Adrenal gland (tissue), 12 donors: ENCODE results near the gene GOLGA6L7. TPM values are rescaled to one million over a fixed set of nuclear protein-coding genes. Genes with fewer than 3 reads are reported as not detected.
"Not testable (repeated sequence)": the region's sequence is repeated elsewhere in the genome, so short reads cannot be mapped to it uniquely, and the experiment has no call there.

ENCODE experiments used
- DNase-seq, 7 donors: peaks; one replicate each; pipeline ENCODE4 v3.0.0-alpha.2; 2019 to 2020
- H3K27ac ChIP-seq, 5 donors: fragments of 200-600 bp; sonication (generic) in 4 of 5; 1 replicate in 3 of 5; 2 replicates in 2 of 5; pipeline versions ENCODE4 v1.5.1 to v1.8.0; 2016 to 2020; ENCODE audit warnings: mild to moderate bottlenecking in 1 of 5
- H3K27me3 ChIP-seq: fragments of 200-600 bp; 2 replicates; pipeline ENCODE4 v1.8.0; 2021
- H3K36me3 ChIP-seq, 2 donors: fragments of 200-600 bp; replicated peaks in 1 of 2; 1 replicate in 1 of 2; 2 replicates in 1 of 2; pipeline versions ENCODE4 v1.5.1 to v1.8.0; 2018 to 2022
- H3K4me1 ChIP-seq, 2 donors: fragments of 200-600 bp; replicated peaks in 1 of 2; 1 replicate in 1 of 2; 2 replicates in 1 of 2; pipeline versions ENCODE4 v1.5.1 to v1.8.0; 2018 to 2021
- H3K4me3 ChIP-seq, 4 donors: fragments of 200-600 bp; sonication (generic) in 3 of 4; one replicate each; pipeline ENCODE4 v1.5.1; 2016 to 2018
- H3K9me3 ChIP-seq, 3 donors: fragments of 200-600 bp; sonication (generic) in 1 of 3; replicated peaks in 1 of 3; 1 replicate in 2 of 3; 2 replicates in 1 of 3; pipeline versions ENCODE4 v1.5.1 to v1.8.0; 2016 to 2021
- POLR2A ChIP-seq, 2 donors: fragments of 450-650 bp; IDR thresholded peaks; one replicate each; pipeline ENCODE4 v1.6.1; 2017; ENCODE audit warnings: antibody characterized with exemption in 2 of 2, mild to moderate bottlenecking in 2 of 2, moderate library complexity in 1 of 2
- WGBS, 4 donors: extraction: QIAGEN DNeasy Blood & Tissue Kit in 2 of 4; methylation state at CpG; one replicate each; pipeline versions ENCODE4 v1.1.5 to v1.1.7; 2013 to 2017; 5-methylcytosine and 5-hydroxymethylcytosine counted together
- intact Hi-C, 2 donors: fragments of 100-400 bp; cut with DNase I; formaldehyde crosslinking; loops; one replicate each; pipeline versions ENCODE4 v1.14.1 to v1.15.0; 2022 to 2023
- polyA plus RNA-seq, 3 donors: library from polyadenylated mRNA; stranded (reverse); fragments of 200-250 nt in 2 of 3; fragments of 350-450 nt in 1 of 3; fragmentation: Illumina TruSeq in 1 of 3; extraction: RNeasy Lipid Tissue Mini Kit (QIAGEN cat#74804) in 1 of 3; gene quantifications; one replicate each; pipeline ENCODE4 v1.2.3, GENCODE V29; 2013 to 2014
- total RNA-seq, 9 donors: library from RNA; depleted of rRNA in 4 of 9; stranded (reverse); fragments of >200 nt in 4 of 9; fragments of 120-200 nt in 1 of 9; fragmentation: NEBNext Ultra II Directional in 1 of 9; extraction: Animal tissue kit (Norgen Biotek cat#: 25700) in 1 of 9; gene quantifications; one replicate each; pipeline versions ENCODE4 v1.1.0 to v1.2.4, GENCODE V29; 2013 to 2023
- TF ChIP-seq, protein P1 (sequence below), 6 experiments: fragments of 450-650 bp in 4 of 6; fragments of 200-600 bp in 2 of 6; sonication (generic) in 1 of 6; IDR thresholded peaks; 1 replicate in 5 of 6; 2 replicates in 1 of 6; pipeline versions ENCODE4 v1.5.1 to v1.8.0; 2016 to 2021; ENCODE audit warnings: antibody characterized with exemption in 6 of 6, mild to moderate bottlenecking in 2 of 6, moderate library complexity in 1 of 6
- donor health status: healthy with polysubstance abuse.
- donor health status: Bipolar disorder and iron deficiency.
- donor health status: DM: yes; HTN: yes; CAD: no.
- donor health status: DM: no; HTN: no; CAD: no.
- donor health status: DM: no; HTN: no; CAD: no.
- donor health status: DM: yes; HTN: yes; CAD: no.

The GOLGA6L7 gene
- total and polyA plus RNA-seq, 12 donors: not detected

DNA sequence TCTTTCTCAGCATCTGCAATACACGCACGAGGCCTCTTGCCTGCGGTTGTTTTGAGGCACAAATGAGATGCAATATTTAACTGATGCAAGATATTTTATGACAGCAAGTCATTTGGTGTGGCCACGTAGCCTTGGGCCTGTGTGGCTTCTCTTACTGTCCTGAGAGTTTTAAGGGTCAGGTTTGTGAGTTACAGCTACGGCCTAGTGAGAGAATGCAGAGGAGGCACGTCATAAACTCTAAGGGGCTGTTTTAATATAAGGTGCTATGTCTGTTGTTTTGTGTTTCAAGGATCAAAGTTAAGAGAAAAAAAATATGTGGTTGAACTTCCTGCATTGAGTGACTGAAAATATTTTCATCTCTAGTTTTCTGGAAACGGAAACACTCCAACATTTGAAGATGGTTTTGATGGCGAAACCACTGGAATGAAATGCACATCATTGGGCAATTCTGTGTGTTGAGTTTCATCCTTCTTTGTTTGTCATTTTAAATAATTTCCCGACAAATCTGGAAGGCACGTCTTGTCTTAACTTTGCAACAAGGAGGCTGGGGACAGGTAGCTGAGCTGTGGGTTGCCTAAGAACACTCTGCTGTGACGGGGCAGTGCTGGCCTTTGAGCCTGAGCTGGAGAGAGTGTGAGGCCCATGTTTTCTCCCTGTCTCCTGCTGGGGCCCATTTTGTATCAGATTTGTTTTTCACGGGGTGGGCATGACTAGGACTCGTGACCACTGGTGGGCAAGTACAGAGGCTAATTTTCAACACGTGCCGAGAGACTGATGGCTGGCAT is 42.5 kb upstream of the GOLGA6L7 start:
- WGBS, 4 donors: 84 to 91% (median 87%) methylated on average over 14 to 15 of the region's 15 CpGs
- peaks cover 0 to 3% of the 10 kb centered on the region in 2 donors for H3K4me1 ChIP-seq
- TF ChIP-seq POLR2A (IDR thresholded peaks at IDR 0.05): no peak
- TF ChIP-seq, protein P1, sequence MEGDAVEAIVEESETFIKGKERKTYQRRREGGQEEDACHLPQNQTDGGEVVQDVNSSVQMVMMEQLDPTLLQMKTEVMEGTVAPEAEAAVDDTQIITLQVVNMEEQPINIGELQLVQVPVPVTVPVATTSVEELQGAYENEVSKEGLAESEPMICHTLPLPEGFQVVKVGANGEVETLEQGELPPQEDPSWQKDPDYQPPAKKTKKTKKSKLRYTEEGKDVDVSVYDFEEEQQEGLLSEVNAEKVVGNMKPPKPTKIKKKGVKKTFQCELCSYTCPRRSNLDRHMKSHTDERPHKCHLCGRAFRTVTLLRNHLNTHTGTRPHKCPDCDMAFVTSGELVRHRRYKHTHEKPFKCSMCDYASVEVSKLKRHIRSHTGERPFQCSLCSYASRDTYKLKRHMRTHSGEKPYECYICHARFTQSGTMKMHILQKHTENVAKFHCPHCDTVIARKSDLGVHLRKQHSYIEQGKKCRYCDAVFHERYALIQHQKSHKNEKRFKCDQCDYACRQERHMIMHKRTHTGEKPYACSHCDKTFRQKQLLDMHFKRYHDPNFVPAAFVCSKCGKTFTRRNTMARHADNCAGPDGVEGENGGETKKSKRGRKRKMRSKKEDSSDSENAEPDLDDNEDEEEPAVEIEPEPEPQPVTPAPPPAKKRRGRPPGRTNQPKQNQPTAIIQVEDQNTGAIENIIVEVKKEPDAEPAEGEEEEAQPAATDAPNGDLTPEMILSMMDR (IDR thresholded peaks at IDR 0.05): no peak
- intact Hi-C loops: no loop called here
- H3K27ac ChIP-seq: no peak overlapping the region
- no peak overlapping the region for H3K4me3 ChIP-seq
- no peaks in the 10 kb centered on the region for H3K36me3 ChIP-seq
- no peak for DNase-seq
- H3K27me3 ChIP-seq: no peaks in the 10 kb centered on the region
- H3K9me3 ChIP-seq: no peaks in the 10 kb centered on the region

DNA sequence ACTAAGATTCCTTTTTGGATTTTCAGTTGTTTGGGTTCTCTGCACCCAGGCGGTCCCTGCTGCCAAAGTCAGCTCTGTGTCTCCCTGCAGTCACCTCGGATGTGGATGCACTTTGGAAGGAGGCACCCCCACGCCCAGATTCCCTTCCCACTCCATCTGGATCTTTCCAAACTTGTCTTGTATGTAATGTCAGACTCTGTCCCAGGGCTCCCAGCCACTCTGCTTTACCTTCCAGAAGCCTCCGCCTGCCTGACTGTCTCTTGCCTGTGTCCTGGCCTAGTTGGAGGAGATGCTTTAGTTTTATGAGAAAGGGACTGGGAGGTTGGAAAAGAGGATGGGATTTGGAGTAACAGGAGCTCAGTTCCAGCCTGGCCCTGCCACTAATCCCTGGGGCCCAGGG is 41.8 kb upstream of the GOLGA6L7 start:
- H3K4me3 ChIP-seq, H3K9me3 ChIP-seq, H3K4me1 ChIP-seq, DNase-seq, H3K36me3 ChIP-seq, H3K27ac ChIP-seq, H3K27me3 ChIP-seq, intact Hi-C loops: not testable (repeated sequence)
- 85 to 88% (median 87%) methylated on average over 3 to 4 of the region's 4 CpGs for WGBS, 4 donors

DNA sequence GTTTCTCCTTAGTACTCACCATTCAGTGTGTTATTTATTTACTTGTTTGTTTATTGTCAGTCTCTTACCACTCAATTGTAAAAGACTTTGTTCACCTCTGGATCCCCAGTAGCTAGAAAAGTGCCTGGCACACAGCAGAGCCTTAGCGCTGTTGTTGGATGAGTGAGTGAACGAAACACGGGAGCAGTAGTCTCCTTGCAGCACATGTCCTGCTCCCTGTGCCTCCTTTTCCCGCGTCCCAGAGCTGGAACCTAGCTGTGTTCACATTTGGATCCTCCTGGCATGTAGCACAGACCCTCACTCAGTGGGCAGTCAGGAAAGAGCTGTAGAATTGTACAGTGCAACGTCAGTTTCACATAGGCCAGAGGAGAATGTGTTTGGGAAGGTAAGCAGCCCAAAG is 41.4 kb upstream of the GOLGA6L7 start:
- DNase-seq, H3K36me3 ChIP-seq, H3K27ac ChIP-seq, intact Hi-C loops, H3K9me3 ChIP-seq, H3K4me1 ChIP-seq, H3K4me3 ChIP-seq, H3K27me3 ChIP-seq: not testable (repeated sequence)
- WGBS, 4 donors: 88 to 94% (median 92%) methylated on average over 6 of the region's 6 CpGs

DNA sequence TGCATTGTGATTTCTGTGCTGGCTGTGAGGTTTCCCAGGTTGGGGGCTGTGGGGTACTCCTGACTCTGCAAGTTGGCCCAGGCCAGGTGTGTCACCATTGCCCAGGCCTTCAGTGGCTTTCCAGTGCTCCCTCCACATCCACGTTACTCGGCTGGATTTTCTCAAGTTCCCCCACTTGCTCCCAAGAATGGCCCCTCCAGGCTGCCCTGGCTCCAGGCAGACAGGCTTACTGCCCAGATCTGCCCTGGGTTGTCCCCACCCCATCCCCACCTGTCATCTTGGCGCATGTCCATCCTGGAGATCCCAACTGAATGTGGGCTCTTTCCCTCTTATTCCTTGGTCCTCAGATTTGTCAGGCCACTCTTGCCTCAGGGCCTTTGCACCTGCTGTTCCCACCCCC is 40.9 kb upstream of the GOLGA6L7 start:
- Histone ChIP-seq H3K27ac (no peak overlapping the region), H3K4me1 (peaks cover 0 to 3% of the 10 kb centered on the region in 2 donors), H3K9me3 (no peaks in the 10 kb centered on the region), H3K4me3 (no peak overlapping the region), H3K36me3 (no peaks in the 10 kb centered on the region), H3K27me3 (no peaks in the 10 kb centered on the region)
- intact Hi-C loops: no loop called here
- WGBS, 4 donors: 87 to 98% (median 97%) methylated on average over 3 of the region's 3 CpGs
- TF ChIP-seq, protein P1 (IDR thresholded peaks at IDR 0.05): no peak
- TF ChIP-seq POLR2A (IDR thresholded peaks at IDR 0.05): no peak
- DNase-seq: no peak

DNA sequence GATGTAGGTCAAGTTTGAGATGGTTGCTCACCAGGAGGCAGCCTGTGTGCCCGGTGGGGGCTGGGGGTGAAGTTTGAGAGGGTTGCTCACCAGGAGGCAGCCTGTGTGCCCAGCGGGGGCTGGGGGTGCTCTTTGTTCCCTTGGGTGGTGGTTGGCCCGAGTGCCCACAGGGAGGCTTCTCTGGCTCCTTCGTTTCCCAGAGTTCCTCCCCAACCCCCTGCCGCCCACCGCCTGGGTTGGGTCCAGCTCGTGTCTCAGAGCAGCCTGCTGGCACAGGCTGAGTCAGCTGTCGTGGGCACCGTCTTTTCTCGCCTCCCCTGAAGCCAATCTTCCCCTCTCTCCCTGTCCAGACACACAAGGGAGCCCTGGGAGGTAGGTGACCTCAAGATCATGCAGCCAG is 40.5 kb upstream of the GOLGA6L7 start:
- Histone ChIP-seq H3K4me1 (peaks cover 0 to 3% of the 10 kb centered on the region in 2 donors), H3K36me3 (no peaks in the 10 kb centered on the region), H3K27ac (no peak overlapping the region), H3K27me3 (no peaks in the 10 kb centered on the region), H3K4me3 (no peak overlapping the region), H3K9me3 (no peaks in the 10 kb centered on the region)
- 84 to 93% (median 88%) methylated on average over 5 to 10 of the region's 10 CpGs for whole genome bisulfite sequencing, 4 donors
- DNase-seq: no peak
- intact Hi-C loops: no loop called here
- TF ChIP-seq, protein P1 (IDR thresholded peaks at IDR 0.05): no peak
- no peak for TF ChIP-seq POLR2A (IDR thresholded peaks at IDR 0.05)
